HS-5 (cell line): ENCODE results near the gene TAS1R3.

Experiments used
- DNase-seq: peaks from one replicate; pipeline ENCODE4 v3.0.0-alpha.2; 2012; ENCODE audit warnings: low read depth

TAS1R3 gene

GRCh38 chr1:1324084-1324523 is 7.0 kb upstream of the TAS1R3 start:
- DNase-seq = no peak

- peak; percentile 60 for DNase-seq
These were observed 6.4 kb upstream of the TAS1R3 start, which contains the start of the genes CPTP and INTS11 for GRCh38 chr1:1324524-1325287. Gene CPTP (plus strand): TSS chr1:1324802. CDS start chr1:1326911, 2,109 bp downstream. Gene INTS11 (minus strand): TSS chr1:1324660. CDS start chr1:1324608, 52 bp downstream.

DNA sequence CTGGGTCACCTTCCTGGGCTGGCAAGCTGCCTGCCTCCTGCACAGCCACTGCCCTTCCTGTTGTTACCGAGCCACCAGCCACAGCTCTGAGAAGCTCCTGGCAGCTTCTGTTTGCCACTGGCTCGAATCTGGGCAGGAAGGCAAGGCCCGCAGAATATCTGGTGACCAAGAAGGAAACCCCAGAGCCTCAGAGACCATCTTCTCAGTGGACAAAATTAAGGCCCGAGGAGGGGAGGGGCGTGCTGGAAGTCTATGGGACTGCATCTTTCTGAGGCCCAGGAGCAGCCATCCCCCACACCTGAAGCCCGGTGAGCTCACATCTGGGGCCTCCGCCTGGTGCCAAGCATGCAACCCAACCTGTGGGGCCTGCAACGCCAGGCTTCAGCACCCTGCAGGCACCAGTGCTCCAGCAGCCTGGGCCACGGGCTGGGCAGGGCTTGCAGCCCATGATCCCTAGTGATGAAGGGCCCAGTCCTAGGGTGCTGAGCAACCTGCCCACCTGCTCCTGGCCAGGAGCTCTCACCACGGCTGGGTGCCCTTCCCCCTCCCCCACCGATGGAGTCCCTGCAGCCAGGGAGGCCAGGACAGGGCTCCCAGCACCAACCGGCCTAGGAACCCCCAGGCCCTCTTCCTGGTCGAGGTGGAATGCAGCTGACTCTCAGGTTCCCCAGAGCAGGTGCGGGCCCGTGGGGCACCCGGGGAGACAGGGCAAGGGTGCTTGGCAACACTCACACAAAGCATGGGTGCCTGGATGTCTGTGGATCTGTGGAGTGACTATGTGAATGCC is 5.6 kb upstream of the TAS1R3 start:
- DNase-seq = no peak

GRCh38 chr1:1326075-1326605 is 4.9 kb upstream of the TAS1R3 start:
- DNase-seq = no peak

GRCh38 chr1:1327291-1327690 is 3.8 kb upstream of the TAS1R3 start:
- no peak for DNase-seq

GRCh38 chr1:1328254-1328653 is 2.8 kb upstream of the TAS1R3 start:
- DNase-seq = no peak

GRCh38 chr1:1329304-1330210 is 1.5 kb upstream of the TAS1R3 start:
- no peak for DNase-seq

- DNase-seq = no peak
These were observed 563 bp upstream of the TAS1R3 start for GRCh38 chr1:1330366-1331067.

DNA sequence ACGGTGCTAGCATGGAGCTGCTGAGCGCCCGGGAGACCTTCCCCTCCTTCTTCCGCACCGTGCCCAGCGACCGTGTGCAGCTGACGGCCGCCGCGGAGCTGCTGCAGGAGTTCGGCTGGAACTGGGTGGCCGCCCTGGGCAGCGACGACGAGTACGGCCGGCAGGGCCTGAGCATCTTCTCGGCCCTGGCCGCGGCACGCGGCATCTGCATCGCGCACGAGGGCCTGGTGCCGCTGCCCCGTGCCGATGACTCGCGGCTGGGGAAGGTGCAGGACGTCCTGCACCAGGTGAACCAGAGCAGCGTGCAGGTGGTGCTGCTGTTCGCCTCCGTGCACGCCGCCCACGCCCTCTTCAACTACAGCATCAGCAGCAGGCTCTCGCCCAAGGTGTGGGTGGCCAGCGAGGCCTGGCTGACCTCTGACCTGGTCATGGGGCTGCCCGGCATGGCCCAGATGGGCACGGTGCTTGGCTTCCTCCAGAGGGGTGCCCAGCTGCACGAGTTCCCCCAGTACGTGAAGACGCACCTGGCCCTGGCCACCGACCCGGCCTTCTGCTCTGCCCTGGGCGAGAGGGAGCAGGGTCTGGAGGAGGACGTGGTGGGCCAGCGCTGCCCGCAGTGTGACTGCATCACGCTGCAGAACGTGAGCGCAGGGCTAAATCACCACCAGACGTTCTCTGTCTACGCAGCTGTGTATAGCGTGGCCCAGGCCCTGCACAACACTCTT is 1.1 kb downstream of the TAS1R3 start:
- DNase-seq = no peak

- no peak for DNase-seq
These were observed 1.8 kb downstream of the TAS1R3 start for GRCh38 chr1:1332774-1333480.

DNA sequence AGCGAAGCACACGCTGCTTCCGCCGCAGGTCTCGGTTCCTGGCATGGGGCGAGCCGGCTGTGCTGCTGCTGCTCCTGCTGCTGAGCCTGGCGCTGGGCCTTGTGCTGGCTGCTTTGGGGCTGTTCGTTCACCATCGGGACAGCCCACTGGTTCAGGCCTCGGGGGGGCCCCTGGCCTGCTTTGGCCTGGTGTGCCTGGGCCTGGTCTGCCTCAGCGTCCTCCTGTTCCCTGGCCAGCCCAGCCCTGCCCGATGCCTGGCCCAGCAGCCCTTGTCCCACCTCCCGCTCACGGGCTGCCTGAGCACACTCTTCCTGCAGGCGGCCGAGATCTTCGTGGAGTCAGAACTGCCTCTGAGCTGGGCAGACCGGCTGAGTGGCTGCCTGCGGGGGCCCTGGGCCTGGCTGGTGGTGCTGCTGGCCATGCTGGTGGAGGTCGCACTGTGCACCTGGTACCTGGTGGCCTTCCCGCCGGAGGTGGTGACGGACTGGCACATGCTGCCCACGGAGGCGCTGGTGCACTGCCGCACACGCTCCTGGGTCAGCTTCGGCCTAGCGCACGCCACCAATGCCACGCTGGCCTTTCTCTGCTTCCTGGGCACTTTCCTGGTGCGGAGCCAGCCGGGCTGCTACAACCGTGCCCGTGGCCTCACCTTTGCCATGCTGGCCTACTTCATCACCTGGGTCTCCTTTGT is 2.6 kb downstream of the TAS1R3 start:
- no peak for DNase-seq

GRCh38 chr1:1334835-1335234 is 3.8 kb downstream of the TAS1R3 start:
- DNase-seq = no peak

GRCh38 chr1:1335283-1335682 is 4.2 kb downstream of the TAS1R3 start:
- DNase-seq = no peak

- DNase-seq = no peak
These were observed 4.7 kb downstream of the TAS1R3 start for GRCh38 chr1:1335792-1336248.

DNA sequence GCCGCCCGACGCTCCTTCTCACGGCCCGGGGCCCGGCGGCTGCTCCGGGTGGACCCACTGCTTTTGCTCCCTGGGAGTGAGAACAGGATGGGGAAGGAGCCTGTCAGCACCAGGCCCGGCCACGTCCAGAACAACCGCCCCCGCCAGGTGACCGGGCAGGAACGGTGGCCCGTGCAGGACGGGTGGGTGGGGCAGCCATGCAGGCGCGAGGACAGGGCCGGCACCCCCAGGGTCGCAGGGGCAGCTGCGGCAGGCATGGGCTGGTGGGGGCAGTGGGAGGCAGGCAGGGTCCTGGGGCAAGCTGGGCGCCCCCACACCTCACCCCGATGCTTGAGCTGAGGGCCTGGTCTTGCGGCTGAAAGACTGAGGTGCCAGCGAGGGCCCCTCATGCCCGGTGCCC is 5.4 kb downstream of the TAS1R3 start:
- DNase-seq = no peak

DNA sequence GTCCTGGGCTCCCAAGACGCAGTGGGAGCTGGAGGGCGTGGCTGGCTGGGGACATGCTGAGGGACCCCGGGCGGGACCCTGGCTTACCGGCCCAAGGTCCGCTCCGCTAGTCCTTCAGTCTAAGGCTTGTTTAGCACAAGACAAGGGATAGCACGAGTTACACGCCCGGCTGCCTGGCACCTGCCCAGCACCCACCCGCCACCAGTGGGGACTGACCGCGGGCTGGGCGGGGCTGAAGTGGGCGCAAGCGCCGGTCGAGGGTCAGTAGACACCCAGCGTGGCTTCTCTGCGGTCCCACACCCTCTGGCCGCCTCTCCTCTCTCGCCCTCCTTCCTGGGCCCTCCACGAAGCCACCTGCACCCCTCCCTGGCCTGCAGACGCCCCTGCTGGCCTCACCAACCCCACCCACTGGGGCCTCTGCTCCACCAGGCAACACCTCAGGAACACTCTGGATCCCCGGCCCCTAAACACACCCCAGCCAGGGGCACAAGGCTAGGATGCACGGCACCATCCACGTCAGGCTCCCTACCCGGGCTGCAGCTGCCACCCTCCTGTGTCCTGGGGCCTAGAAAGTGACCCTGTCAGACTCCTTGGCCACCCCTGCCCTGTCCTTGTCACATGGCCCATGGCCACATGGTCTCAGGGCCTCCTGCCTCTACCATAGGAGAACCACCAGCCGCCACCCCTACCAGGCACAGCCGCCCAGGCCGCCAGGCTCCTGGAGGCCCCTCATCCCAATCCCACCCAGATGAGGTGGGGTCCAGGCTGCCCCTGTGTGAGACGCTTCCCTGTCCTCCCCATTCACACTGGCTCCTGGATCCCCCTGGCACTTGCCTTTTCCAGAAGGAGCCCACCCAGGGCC is 6.1 kb downstream of the TAS1R3 start:
- DNase-seq = no peak

DNA sequence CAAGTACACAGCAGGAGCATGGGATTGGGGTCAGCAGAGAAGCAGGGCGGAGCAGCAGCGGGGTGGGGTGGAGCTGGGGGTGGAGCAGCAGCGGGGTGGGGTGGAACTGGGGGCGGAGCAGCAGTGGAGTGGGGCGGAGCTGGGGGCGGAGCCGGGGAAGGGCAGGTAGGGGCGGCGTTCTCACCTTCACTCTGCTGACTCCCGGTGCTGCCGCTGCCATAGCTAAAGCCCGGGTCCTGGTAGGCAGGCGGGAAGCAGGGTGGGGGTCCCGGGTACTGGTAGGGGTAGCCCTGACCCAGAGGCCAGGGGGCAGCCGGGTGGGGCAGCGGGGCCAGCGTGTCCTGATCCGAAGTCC is 6.7 kb downstream of the TAS1R3 start:
- DNase-seq = no peak

DNA sequence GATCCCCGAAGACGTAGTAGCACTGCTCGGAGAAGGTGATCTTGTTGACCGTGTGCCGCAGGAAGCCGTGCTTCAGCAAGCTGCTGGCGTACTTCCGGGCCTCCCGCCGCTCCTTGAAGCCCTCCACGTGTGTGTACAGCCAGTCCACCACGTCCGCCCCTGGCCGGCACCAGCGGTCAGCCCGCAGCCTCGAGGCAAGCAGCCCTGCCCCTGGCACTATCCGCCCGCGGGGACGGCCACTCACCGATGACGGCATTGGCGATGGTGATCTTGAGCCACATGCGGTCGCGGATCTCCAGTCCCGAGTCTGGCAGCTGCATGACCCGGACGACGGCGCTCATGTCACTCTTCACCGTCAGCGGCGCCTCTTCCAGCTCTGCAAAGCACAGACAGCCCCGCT is 7.2 kb downstream of the TAS1R3 start:
- no peak for DNase-seq
